ENCODE results near the gene YKT6.
"Not testable (repeated sequence)": the region's sequence is repeated elsewhere in the genome, so short reads cannot be mapped to it uniquely, and the experiment has no call there.

- not testable (repeated sequence) for TF ChIP-seq CTCF, POLR2A (IDR thresholded peaks at IDR 0.05)
These were observed 28.9 kb upstream of the YKT6 start for GRCh38 chr7:44171901-44172300.

Measured in transverse colon (tissue), 3 donors.